Measurements from ENCODE around the gene FLNB.

- TF ChIP-seq, protein P1, sequence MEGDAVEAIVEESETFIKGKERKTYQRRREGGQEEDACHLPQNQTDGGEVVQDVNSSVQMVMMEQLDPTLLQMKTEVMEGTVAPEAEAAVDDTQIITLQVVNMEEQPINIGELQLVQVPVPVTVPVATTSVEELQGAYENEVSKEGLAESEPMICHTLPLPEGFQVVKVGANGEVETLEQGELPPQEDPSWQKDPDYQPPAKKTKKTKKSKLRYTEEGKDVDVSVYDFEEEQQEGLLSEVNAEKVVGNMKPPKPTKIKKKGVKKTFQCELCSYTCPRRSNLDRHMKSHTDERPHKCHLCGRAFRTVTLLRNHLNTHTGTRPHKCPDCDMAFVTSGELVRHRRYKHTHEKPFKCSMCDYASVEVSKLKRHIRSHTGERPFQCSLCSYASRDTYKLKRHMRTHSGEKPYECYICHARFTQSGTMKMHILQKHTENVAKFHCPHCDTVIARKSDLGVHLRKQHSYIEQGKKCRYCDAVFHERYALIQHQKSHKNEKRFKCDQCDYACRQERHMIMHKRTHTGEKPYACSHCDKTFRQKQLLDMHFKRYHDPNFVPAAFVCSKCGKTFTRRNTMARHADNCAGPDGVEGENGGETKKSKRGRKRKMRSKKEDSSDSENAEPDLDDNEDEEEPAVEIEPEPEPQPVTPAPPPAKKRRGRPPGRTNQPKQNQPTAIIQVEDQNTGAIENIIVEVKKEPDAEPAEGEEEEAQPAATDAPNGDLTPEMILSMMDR (IDR thresholded peaks at IDR 0.05): no peak
- TF ChIP-seq EZH2 (IDR thresholded peaks at IDR 0.05) (no peak), EZH2phosphoT487 (IDR thresholded peaks at IDR 0.05) (no peak)
These were observed 135.3 kb downstream of the FLNB start for GRCh38 chr3:58143417-58144055.
